ENCODE results near the gene ARHGEF40. TPM values are rescaled to one million over a fixed set of nuclear protein-coding genes. Genes with fewer than 3 reads are reported as not detected.
A peak's percentile ranks its signal among the peaks of the same experiment; 100 is the strongest.

ARHGEF40 gene
- polyA plus RNA-seq (ENCODE audit: insufficient read length in 4 of 4) = 100 to 1,000 TPM in 1 of 4 donors, 10 to 100 TPM in 3; 69.0 to 102 (median 79.0) TPM

DNA sequence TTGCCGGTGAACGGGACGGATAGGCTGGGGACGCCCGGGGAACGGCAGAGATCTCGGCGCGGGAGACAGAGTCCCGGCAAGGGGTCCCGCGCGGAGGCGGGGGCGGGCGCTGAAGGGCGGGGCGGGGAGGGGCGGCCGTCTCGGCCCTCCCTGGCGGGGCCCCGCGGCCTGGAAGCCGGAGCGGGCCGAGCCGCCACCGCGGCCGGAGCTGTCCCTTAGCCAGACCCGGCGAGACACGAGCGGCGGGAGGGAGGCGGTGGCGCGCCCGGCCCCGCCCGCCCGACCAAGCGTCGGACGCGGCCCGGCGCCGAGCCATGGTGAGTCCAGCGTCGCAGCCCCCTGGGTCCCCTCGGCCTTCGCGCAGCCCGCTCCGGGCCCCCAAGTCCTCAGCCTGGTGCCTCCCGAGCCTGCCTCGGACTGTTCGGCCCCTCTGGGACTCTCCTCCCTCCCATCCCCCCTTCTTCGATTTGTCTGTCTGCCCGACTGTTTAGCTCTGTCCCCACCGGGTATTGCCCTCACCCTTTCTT lies at the start of gene ARHGEF40:
Gene ARHGEF40 (plus strand): TSS at position 222 of the 527 bp plus-strand sequence. CDS start 93 bp downstream, at position 315.
- peak; percentile 34 to 53 (median 46) for DNase-seq (ENCODE audit: low read depth in 4 of 4, low spot score in 2 of 4)

DNA sequence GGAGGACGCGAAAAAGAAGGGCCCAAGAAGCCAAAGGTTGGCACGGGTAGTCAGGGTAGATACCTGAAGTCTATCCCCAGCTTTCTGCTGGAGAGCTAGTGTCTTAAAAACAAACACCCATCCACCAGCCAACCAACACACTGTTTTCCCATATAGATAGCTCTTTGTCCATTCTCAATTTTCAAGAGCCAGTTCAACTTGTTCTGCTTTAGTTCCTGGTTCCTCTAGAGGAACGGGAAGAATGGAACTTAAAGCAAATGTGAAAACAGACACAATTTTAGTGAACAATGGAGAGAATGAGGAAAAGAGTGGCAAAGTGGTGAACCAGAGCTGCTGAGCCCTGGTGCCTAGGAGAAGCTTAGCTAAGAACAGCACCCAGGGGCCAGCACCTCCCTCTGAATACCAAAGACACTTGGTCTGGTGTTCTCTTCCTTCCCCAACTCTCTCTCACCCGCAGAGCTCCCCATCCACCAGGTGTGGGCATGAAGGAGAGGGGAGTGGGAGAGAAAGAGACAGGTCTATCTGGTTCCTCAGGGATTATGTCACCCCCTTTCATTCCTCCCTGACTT lies 49.0 kb upstream of the ARHGEF40 start:
- no peak for DNase-seq (ENCODE audit: low read depth in 4 of 4, low spot score in 2 of 4)

DNA sequence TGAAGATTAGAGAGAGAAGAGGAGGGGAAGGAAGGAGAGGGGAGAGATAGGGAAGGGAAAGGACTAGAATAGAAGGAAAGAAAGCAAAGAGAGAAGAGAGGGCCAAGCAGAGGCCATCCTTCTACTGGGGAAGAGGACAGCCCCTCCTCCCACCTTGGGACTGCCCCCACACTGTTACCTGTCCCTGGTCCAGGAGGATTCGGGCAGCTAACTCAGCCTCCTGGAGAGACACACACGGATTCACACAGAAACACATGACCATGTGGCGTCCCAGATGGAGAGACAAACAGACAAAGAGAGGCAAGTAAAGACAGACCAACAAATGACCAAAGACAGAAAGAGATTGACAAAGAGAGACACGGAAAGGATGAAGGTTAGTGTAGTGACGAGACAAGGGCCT lies 47.4 kb upstream of the ARHGEF40 start:
- no peak for DNase-seq (ENCODE audit: low read depth in 4 of 4, low spot score in 2 of 4)

DNA sequence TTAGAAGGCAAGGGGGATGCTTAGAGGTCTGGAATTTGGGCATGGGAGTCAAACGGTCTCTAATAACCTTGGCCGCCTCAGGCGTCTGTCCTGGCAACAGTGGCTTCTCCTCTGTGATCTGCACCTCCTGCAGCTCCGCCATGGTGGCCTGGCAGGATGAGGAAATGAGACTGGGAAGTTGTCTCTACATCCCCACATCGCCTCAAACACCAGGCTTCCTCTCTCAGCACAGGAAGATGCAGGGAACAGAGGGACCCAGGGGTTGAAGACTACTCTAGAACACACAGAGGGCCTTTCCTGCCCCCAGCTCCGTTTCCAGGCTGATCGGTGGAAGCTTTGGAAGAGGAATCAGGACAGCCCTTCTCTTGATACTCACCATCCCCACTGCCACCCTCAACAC lies 46.9 kb upstream of the ARHGEF40 start:
- no peak for DNase-seq (ENCODE audit: low read depth in 4 of 4, low spot score in 2 of 4)

DNA sequence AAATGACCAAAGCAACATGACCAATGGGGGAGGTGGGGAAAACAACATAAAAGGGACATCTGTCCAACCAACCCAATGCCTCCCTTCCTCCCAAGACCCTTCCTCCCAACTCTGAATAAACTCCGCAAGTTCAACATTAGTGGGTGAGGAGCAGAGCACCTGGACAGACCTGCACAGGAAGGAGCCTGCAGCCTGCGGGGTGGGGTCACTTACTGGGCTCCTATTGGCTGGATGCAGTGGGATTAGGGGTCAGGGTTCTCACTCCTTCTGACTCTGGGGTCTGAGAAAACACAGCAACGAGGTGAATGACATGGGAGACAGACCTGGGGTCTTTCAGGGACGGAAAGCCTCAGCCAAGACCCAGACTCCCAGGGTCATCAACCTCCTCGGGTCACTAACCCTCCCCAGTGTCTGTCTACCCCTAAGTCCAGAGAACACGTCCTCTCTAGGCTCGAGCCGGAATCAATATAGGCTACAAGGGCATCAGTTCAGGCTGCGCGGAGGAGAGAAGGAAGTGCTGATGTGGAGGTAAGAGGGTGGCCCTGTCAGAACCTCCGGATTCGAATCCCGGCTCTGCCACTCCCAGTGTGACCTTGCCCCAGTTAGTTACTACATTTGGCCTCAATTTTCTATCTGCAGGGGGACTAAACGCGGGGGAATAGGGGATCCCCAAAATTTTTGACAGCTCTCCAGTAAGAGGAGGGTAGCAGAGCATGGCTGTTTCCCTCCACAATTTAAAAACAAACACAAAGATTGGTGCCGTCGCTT lies 46.1 kb upstream of the ARHGEF40 start:
- no peak for DNase-seq (ENCODE audit: low read depth in 4 of 4, low spot score in 2 of 4)

DNA sequence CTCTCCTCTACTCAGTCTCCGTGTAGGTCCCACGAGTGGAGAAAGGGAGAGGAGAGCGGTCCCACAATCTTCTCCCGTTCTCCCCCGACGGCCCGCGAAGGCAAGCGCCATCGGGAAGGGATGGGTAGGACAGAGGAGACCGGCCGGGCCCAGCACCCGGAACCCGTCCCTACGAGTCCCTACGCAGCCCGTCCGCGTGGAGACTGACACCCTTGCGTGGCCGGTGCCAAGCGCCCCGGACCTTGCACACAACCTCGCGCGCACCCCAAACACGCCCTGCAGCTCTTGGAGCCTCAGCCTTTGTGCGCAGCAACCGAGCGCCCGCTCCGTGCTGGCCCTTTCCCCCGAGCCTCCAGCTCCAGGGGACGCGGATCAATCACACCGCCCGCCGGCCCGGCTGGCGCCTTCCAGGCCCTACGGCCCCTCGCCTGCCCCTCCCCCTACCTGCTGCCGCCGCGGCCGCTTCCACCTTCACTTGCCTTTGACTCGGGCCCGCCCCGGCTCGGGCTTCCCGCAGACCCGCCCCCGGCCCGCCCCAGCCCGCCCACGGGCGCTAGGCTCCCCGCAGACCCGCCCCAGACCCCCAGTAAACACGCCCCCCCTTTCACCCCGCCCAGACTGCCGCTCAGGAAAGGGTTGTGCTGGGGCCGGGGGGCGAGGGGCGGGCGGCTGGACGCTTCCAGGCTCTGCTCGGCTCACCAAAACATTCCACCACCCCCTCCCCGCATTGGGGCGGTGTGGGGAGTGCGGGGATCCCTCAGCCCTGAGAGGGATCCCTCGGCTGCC lies 45.3 kb upstream of the ARHGEF40 start, which contains the start of gene NDRG2:
Gene NDRG2 (minus strand): TSS at position 477 of the 786 bp plus-strand sequence. CDS start 1,746 bp downstream, outside the sequence.
- peak in 1 of 4 donors; percentile 69 for DNase-seq (ENCODE audit: low read depth in 4 of 4, low spot score in 2 of 4)

DNA sequence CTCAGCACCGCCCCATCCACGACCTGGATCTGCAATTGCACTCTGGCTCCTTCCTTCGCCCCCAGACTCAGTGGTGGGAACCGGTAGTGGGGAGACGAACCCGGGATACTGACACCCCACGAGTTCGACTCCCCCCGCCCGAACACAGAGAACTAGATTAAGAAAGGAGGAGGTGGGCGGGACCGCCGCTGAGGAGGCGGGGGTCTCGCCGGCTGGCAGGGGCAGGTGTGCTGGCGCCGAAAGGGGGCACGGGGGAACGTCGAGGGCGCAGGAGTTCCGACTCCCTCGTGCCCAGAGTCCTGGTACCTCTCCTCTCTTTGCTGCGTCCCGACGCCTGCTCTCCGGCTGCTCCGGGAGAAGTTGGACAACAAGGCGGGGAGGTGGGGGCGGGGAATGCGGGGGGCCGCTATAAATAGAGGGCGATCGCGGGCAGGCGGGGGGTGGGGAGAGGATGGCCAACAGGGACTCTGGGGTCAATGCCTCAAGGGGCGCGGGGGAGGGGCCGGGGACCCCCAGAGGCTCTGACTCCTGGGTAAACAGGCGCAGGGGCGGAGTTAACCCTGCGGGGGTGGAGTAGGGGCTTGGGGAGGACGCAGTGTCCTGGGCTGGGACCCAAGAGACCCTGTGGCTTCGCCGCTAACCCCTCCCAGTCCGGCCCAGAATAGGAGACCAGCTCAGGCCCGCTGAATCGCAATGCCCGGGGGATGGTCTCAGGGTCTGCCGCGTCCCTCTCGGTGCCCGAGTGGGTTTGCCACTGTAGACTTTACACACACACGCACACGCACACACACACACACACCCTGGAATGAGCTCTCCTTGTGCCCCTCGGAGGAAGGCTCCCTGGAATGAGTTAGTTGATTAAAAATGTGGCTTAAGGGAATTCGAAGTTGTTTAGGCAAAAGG lies 44.5 kb upstream of the ARHGEF40 start:
- DNase-seq (ENCODE audit: low read depth in 4 of 4, low spot score in 2 of 4) = no peak

DNA sequence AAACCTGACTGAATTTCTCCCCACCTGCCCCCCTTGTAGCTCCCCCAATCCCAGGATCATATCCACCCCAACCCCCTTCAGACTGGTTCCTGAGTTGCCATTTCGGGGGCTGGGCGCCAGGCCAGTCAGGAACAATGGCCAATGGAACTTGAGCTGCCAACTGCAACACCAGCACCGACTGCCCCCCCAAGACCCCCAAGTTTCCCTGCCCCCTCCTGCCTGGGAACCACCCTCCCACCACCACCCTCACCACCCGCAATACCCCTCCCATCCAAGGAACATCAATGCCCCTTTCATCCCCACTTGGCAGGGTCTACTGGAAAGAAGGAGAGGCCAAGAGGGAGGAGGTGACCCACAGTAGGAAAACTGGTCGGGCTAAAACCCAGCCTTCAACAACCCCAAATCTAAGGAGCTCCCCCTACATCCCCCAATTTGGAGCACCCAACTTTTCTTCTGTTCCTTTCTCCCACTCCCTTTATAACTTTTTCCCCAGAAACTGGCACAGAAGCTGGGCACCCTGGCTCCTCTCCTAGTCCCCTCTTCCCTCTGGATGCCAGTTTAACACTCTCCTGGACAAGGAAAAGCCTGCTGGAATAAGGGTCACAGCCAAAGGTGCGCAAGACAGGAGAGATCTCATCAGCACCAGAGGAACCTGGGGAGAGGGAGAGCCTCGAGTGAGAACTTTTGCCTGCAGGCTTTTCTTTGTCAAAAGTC lies 43.7 kb upstream of the ARHGEF40 start:
- DNase-seq (ENCODE audit: low read depth in 4 of 4, low spot score in 2 of 4) = no peak

DNA sequence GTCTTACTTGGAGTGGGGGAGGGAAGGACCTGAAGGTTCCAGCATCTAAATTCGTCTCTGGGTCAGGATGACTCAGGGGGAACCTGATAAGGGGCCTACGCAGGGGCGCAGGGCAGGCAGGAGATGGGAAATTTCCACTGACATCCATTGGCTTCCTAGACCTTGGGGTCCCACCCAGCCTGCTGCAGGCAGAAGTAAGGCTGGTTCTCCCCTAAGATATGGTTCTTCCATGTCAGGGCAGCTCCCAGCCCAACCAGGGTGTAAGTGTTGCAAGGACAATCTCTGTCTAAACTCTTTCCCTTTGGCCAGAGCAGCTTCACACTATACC lies 43.2 kb upstream of the ARHGEF40 start:
- no peak for DNase-seq (ENCODE audit: low read depth in 4 of 4, low spot score in 2 of 4)

DNA sequence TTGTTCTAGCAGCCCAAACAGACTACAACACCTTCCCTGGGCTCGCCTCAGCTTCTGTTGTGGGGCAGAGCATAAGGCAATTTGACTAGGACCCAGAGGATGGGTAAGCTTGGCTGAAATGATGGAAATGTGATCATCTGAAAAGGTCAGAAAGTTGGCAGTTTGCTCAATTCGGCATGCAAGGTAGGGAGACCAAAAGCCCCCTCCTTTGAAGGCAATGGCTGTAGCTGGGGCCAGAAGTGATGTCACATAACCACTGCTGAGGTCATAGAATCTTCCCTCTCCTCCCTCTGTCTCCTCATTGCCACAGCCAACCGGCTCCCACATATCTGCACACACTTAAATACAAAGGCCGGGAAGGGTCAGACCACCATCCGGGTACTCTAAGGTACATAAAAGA lies 40.2 kb upstream of the ARHGEF40 start, which contains the start of gene TPPP2:
Gene TPPP2 (plus strand): TSS at position 301 of the 400 bp plus-strand sequence. CDS start 365 bp downstream, outside the sequence.
- DNase-seq (ENCODE audit: low read depth in 4 of 4, low spot score in 2 of 4) = no peak

DNA sequence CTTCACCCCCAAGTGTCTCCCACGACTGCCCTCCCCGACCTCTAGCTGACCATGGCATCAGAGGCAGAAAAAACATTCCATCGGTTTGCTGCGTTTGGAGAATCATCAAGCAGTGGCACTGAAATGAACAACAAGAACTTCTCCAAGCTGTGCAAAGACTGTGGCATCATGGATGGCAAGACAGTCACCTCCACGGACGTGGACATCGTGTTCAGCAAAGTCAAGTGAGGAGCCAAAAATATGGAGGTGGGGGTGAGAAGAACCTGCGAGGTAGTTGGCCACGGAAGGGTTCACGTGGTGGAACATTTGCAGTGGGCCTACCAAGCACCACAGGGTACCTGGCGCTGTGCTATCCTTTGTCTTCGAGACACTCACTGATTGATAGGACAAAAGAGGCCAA lies 39.6 kb upstream of the ARHGEF40 start:
- no peak for DNase-seq (ENCODE audit: low read depth in 4 of 4, low spot score in 2 of 4)

DNA sequence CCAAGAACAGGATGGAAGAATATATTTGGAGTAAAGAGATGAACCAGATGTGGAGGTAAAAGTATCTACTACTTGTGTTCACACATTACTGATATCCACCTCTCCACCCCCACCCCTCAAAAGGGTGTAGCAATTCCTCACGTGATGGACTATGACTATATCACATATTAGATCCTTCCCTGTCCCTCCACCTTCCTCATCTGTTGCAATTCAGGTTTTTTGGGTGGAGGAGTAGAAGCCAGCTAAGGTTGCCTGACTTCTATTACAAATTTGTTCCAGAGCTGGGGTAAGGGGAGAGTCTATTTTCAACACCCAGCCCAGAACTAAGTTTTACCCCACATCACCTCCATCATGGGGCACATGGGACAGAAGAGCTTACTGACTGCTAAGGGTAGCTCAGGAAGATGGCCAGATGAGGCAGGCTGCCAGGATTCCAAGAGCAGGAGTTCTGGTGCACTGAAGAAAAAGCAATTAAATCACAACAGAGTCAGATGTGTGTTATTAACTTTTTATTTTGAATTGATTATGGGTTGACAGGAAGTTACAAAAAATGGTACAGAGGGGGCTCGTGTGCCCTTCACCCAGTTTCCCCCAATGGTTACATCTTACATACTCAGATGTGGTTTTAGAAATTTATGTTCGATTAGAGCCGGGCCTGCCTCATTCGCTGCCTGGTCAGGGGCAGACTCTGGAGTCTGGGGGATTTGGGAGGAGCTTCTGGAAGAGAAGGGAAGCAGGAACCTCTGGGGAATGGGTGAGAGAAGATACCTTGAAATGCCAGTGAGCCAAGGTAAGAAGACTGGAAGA lies 37.6 kb upstream of the ARHGEF40 start:
- no peak for DNase-seq (ENCODE audit: low read depth in 4 of 4, low spot score in 2 of 4)

DNA sequence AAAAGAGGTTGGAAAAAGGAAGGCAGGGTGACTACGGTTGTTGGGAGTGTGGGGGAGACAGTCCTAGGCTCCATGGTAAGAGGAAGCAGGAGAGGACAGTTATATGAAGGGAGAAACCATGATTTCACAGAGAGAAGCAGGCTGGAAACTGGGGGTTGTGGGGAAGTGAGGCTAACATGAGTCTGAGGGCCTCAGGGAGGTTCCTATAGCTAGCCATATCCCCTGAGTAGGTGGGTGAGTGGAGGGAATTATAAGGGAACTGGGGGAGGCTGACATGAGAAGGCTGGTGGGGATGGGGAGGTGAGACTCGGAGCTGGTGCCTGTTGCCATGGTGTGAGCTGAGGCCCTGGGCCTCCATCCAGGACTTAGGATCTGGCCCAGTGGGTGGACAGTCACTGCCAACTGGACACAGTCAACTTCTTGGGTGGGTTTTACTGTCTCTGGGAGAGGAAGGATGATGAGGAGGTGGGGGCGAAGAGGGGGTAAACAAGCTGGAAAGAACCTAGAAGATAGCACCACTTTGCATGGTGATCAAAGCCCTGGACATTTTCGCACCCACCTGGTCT lies 36.9 kb upstream of the ARHGEF40 start:
- DNase-seq (ENCODE audit: low read depth in 4 of 4, low spot score in 2 of 4) = no peak

DNA sequence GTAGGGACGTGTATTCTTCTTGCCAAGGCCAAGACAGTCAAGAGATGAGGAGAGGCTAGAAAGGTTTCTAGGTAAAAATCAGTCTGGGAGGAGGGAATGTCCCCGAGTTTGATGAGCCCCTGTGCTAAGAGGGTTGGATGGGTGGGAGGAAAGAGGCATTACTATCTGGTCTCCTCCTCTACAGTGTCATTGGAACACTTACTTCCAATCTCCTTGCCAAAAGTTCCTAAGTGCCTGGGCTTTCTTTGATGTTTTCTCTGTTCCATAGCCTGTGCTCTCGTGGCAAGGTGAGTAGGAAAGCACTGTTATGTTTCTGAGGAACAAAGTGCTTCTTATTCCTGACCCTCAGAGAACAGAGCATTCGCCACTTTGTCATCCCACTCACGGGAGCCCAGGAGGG lies 35.4 kb upstream of the ARHGEF40 start, which contains the start of gene RNASE13:
Gene RNASE13 (minus strand): TSS at position 101 of the 400 bp plus-strand sequence. CDS start 519 bp downstream, outside the sequence.
- DNase-seq (ENCODE audit: low read depth in 4 of 4, low spot score in 2 of 4) = no peak

DNA sequence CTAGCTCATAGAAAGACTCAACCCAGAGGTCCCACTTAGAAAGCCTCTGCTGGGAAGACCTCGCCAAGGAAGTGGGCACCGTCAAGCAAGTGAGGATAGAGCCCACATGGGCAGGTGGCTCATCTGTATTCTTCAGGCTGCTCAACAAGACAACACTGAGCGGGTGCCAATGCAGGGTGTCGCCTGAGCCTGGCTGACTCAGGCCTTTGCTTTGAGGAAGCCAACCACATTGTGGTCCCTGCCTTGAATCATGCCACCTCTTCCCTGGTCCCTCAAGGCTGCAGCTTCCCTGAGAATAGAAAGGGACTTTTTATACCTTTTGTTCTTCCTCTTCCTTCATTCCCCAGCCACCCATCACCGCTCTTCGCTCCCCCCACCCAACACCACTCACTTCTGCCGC lies 33.4 kb upstream of the ARHGEF40 start:
- no peak for DNase-seq (ENCODE audit: low read depth in 4 of 4, low spot score in 2 of 4)

DNA sequence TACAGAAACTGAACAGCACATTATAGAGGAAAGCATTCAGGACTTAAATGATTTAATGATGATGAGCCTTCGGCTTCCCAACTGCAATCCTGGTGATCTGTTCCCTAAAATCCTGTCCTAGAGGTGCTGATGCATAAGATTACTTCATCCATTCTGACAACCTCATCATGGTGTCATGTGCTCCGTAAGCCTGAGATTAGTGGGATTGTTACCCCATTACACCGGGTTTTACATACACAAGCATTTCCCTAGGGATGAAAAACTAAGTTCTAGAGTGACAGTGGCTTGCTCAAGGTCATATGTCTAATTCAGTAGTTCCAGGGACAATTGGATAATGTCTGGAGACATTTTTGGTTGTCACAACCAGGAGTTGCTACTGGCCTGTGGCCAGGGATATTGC lies 32.9 kb upstream of the ARHGEF40 start:
- no peak for DNase-seq (ENCODE audit: low read depth in 4 of 4, low spot score in 2 of 4)

DNA sequence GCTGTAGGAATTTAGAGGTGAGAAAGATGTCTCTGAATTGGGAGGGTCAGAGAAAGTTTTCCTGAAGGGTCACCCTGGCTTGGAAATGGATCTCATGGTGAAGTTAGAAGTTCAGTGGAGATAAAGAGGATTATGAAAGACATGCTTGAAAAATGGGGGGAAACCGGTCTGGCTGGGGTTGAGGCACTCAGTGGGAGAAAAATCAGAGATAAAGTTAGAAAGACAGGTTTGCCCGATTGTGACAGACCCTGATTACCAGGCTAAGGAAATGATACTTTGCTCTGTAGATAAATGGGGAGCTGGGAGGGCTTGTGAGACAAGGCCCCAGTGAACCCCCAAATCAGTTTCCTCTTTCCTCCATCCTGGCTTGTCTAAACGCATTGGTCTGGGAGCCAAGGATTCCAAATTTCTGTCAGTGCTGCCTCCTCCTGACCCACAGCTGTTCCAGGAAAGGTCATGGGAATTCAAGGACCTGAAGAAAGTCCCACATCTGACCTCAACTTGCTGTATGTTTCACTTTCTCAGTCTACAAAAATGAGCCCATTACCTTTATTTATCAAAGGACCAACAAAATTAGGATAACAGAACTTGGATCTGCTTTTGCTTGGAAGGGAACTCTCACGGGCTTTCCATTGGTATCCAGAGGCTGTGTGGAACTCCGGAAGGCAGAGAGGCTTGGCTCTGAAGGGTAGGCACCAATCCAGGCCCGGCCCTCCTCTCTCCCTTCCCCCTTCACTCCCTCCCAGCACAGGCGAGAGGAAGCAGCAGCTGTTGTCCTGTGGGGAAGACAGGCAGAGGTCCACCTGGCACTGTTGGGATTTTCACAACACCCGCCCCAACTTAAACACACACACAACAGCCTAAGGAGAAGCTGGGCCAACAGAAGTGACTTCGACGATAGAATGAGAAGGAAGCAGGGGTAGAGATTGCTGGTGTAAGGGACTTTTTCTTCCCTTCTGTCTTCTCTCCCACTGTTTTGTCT lies 31.4 kb upstream of the ARHGEF40 start:
- no peak for DNase-seq (ENCODE audit: low read depth in 4 of 4, low spot score in 2 of 4)

Measured in left renal cortex interstitium (tissue), 4 donors.